GM19025 (cell line): ENCODE measurements around the gene UGT3A1.
"Not testable (repeated sequence)": the region's sequence is repeated elsewhere in the genome, so short reads cannot be mapped to it uniquely, and the experiment has no call there.

Source experiments
- ATAC-seq: cut with Tn5 transposase; IDR thresholded peaks from one replicate; pipeline ENCODE4 v1.9.1; 2021; ENCODE audit warnings: mild to moderate bottlenecking, low read depth, moderate library complexity; ENCODE audit not compliant: unreplicated experiment

Gene UGT3A1

DNA sequence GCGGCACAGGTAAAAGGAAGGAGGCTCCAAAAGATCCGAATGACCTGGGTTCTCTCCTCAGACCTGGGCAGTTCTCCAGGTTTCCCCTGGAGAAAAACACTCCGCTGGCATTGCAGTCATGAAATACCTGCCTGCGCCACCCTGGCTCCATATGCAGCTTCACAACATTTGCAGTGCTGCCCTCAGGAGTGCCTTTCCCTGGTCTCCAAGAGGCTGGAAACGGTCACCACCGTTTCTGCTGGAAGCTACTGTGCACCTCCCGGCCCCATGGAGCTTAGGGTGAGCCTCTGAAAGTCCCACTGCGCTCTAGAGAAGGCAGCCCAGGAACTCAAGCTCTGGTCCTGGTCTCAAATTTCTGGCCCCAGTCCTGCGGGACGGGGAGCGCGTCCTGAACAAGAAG lies 670 bp downstream of the UGT3A1 start:
- no peak for ATAC-seq

DNA sequence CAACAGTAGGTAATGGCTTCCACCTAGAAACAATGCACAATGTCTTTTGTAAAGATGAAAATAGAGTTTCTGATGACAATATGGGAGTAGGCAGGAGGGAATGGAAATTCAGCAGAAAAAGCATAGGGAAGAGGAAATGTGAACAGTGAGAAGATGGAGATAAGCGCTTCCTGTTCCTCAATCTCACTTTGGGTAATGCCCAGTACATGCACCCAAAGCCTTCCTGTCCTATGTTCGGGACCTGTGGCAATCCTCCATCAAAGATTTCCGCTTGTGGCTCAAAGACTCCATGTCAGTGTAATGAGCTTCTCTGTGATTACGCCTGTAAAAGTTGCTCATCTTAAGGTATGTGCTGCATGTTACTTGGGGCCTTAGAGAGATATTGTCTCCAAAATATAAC lies 2.7 kb downstream of the UGT3A1 start:
- ATAC-seq = no peak

DNA sequence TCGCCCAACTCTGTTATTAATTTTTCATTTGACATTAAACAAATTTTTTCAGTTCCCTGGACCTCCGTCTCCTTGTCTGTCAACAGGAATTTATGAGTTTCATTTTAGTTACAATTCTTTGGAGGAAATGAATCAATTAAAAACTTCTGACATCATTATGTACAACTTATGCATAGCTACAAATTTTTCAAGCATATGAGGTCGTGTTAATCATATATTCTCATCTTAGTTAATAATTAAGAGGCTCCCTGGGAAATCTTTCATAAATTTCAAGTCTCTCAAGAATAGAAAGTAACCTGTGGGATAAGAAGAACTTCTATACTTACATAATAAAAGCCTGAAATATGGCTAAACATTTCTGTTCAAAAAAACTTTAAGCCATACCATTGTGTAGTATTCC lies 3.4 kb downstream of the UGT3A1 start:
- ATAC-seq = no peak

DNA sequence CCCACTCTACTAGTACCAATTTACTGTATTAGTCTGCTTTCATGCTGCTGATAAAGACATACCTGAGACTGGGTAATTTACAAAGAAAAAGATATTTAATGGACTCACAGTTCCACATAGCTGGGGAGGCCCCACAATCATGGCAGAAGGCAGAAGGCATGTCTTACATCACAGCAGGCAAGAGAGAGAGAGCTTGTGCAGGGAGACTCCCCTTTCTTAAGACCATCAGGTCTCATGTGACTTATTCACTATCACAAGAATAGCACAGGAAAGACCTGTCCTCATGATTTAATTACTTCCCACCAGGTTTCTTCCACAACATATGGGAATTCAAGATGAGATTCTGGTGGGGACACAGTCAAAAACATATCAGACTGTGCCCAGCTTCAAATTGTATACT lies 11.5 kb downstream of the UGT3A1 start:
- ATAC-seq = no peak

DNA sequence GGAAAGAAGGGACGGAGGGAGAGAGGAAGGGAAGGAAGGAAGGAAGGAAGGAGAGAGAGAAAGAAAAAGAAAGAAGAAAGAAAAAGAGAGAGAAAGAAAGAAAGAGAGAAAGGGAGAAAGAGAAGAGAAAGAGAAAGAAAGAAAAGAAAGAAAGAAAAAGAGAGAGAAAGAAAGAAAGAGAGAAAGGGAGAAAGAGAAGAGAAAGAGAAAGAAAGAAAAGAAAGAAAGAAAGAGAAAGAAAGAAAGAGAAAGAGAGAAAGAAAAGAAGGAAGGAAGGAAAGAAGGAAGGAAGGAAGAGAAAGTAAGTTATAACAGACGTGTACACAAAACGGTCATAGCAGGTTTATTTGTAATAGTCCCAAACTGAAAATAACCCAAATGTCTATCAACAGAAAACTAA lies 14.3 kb downstream of the UGT3A1 start:
- not testable (repeated sequence) for ATAC-seq

DNA sequence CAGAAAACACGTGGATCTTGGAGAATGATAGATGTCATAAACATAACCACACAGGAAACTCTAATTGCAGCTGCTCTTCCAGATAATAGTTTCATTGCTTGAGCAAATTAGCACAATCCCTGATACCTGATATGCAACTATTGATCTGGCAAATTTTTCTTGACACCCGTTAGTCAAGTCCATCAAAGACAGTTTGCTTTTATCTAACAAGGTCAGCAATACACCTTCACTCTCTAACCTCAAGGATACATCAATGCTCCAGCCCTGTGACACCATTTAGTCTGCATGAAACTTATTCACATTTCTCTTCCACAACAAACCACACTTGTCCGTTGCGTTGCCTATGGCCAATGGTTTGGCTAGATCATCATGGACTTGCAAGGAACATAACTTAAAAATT lies 16.6 kb downstream of the UGT3A1 start:
- no peak for ATAC-seq

DNA sequence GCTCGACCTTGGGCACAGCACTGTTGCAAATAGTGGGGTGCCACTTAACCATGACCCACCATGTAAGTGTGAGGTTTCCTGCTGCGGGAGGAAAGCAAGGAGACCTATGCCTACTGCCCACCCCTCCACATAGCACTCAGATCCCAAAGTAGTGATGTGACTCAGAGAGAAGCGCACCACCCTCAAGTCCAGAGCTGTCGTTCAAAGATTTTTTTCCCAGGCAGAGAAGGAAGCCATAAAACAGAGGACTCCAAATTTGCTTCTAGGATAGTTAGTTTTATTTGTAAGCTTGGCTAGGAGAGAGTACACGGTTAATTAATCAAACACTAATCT lies 19.3 kb downstream of the UGT3A1 start:
- no peak for ATAC-seq

DNA sequence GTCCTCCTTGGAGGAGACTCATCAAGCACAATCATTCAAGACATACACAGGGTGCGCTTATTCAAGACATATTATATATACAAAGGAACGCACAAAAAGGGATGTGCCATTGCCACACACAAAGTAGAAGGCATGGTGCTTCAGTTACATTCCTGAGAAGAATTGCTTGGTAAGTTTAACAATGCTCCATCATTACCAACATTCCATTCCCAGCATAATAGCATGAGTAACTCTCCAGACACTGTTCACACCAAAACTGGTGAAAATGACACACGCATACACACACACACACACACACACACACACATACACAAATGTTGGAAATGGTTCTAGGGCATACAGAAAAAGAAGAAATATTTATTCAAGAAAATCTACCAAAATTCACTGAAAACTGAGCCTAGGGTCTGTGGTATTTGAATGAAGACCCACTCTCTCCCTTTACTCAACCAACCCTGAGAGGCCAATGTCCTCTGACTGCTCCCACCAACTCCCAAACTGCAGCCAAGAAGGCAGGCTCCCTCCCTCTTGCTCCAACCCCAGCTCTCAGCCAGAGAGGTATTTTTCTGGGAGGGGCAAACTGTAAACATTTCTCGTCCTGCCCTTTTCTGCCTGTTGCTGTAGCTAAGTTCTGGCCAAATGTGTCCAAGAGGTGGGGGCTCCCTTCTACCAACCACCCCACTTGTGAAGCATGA lies 19.9 kb downstream of the UGT3A1 start:
- no peak for ATAC-seq

DNA sequence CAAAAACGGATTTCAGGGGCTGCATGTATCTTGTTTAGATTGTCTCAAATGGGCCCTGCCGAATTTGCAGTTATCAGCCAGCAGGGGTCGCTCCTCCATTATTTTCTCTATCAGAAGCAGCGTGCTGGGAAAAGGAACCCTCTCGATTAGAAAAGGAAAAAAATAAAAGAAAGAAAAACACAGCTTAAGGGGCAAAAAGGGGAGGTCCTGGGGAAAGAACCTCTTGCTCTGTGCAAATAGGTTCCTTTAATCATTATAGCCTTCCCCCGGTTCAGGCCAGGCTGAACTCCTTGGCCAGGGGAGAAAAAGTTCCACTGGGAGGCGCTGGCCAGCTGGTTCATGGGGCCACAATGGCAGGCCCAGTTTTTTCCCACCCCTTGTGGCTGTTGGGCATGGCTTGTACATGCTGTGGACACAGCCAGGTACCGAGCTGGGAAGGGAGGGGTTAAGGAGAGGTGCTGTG lies 27.8 kb downstream of the UGT3A1 start:
- no peak for ATAC-seq

DNA sequence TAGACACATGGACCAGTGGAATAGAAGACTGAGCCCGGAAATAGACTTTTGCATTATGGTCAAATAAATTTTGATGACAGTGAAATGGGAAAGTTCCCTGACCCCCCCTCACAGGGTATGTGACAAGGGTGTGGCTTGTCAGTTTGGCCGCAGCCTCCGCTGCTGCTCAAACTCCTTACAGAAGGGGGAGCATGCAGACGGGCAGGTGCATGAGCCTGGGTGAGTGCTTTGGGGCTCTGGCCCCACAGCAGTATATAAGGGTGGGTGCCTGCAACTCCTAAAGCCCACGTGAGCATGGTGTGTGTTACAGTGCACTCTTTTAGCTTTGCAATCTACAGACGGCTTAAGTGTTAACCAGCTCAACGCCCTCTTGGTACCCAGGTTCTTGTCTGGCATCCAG lies 30.9 kb downstream of the UGT3A1 start:
- no peak for ATAC-seq

DNA sequence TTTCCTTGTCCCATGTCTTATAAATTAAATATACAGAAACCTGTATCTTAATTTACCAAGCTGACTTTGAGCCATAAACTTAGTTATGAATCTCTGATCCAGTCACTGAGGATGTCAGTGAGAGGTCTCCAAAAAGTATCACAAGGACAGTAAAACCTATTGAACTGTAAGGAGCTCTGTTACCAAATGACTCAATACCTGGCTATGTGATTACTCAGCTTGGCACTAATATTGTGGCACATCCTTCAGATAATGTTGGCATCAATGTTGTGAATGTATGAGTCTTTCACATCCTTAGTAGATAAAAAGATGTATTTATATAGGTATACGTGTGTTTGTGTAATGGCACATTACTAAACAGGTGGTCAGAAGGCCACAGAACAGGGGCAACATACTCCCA lies 34.8 kb downstream of the UGT3A1 start:
- no peak for ATAC-seq

DNA sequence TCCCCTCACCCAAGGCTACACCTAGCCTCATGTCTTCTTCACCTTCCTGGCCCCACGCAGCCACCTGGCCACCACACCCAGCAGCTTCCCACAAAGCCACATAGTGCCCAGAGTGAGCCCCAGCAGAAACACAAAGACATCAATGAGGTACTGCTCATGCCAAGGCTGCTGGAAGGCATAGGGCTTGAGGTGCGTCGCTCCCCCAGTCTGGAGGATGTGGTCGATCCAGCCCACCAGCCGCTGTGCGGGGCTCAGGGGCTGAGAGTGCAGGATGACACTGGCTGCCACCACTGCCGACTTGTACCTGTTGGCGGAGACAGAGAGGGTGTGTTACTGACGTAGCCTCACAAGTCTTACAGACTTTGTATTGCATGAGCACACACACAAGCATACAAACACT lies 37.0 kb downstream of the UGT3A1 start:
- ATAC-seq = no peak

DNA sequence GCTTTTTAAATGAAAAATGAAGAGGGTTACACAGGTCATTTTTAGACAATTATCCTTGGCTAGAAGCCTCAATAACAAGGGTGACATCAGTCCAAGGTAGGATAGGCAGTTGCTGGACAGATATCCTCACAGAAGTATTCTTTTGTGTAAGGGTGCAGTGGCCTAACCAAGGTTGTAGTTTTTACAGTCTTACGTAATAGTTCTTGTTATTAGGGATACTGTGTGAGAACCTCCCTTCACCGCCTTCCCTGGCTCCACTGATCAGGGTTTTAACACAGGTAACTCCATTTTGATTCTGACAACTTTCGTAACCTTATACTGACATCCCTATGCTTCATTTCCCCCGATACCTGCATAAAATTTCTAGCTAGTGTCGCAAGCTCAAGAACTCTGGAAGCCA lies 44.1 kb downstream of the UGT3A1 start:
- no peak for ATAC-seq

DNA sequence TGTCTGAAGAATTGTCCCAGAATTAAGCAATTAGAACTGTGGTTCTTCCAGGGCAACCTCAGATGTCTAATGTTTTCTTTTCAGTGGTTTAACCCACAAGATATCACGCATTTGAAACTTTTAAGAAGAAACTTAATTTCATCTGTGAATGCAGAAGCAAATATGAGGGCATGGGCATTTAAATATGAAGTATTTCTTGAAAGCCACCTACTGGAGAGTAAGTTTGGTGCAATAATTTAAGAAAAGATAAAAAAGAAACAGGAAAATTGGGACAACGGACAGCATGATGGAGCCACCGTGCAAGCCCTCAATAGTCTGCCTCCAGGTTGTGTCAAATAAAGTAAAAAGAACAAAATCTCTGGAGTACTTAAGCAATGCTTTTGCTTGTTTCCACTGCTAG lies 51.6 kb downstream of the UGT3A1 start:
- ATAC-seq = no peak

DNA sequence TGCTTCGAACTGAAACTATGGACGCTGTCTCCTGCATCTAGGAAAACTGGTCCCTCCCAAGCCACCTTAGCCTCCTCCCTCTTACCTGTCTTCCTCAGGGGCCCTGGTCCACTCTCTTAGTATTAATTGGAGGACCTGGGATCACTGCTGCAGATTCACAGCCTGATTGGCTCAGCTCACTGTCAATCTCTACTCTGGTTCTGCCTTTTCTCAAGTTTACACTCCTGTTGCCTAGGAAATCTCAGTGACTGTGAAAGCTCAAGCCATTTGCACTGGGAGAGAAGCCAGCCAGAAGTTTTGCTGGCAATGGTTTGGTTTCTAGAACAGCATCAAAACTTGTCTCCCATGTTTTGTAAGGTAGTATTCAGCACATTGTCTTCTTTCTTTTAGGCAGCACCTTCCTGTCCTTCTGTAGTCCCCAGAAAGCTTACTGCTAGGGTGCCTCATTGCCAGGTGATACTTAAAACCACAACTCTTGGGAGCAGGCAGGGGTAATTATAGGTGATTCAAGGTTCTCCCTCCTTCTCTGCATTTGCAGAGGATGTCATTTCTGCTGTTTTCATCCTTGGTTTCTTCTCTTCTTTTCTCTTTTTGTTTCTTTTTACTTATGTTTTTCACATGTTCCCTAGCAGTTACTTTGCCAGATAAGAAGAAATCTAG lies 52.5 kb downstream of the UGT3A1 start, which contains the start of gene CAPSL:
Gene CAPSL, minus strand, starts transcription at position 55 of the 660 bp plus-strand sequence. CDS start 17,502 bp downstream, outside the sequence.
- no peak for ATAC-seq

DNA sequence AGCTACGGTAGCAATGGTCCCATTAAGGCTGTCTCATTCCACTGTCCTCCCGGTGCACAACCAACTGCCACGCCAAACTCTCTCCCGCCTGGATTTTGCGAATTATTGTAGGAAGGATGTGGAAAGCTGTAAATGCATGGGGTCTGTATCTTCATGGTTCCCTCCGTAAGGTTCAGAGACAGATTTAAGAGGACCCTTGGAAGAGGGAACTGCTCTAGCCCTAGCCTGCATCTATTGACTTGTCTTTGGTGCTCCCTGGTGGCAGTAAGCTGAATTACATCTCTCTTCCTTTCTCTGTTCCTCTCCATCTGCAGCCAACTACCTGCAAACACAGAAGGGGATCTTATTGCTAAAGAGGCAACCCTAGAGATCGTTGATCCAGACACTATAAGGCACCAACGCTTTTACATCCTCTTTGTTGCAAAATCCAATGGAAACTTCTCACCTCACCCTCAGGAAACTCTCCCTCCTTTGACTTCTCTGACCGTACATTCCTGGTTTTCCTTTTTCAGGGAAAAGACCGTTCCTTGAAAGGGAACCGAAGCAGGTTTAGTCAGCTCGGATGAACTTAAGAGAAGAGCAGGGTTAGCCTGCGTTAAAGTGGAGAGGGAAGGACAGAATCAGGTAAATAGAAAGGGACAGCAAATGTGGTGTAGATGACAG lies 64.7 kb downstream of the UGT3A1 start:
- ATAC-seq = peak; percentile 65

DNA sequence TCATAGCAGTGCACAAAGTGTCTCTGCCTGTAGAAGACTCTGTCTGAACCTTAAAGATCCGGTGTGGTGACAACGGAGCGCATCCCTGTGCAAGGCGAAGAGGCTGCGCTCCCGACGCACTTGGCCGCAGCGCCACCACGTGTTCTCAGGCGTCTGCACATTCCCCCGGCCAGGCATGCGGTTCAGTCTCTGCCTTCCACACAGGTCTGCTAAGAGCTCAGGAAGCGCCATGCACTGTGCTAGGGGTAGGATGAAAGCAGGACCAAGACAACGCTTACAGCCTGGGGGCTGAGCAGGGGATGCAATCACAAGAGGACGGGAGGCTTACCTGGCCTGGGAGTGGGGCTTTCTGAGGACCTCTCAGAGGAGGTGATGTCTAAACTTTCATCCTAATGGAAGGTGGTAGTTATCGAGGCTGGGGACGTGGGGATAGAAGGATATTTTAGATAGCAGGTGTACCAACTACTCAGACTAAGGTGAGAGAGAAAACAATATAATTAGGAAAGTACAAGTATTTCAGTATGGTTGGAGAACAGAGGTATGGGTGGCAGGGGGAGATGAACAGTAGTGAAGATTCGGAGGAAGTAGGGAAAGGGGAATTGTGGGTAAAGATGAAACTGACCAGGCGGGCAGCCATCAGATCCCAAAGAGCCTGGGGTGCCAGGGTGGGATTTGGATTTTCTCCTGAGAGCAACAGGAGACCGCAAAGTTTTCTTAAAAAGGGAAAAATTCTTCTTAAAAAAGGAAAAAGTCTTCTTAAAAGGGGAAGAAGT lies 66.1 kb downstream of the UGT3A1 start:
- peak; percentile 65 for ATAC-seq

DNA sequence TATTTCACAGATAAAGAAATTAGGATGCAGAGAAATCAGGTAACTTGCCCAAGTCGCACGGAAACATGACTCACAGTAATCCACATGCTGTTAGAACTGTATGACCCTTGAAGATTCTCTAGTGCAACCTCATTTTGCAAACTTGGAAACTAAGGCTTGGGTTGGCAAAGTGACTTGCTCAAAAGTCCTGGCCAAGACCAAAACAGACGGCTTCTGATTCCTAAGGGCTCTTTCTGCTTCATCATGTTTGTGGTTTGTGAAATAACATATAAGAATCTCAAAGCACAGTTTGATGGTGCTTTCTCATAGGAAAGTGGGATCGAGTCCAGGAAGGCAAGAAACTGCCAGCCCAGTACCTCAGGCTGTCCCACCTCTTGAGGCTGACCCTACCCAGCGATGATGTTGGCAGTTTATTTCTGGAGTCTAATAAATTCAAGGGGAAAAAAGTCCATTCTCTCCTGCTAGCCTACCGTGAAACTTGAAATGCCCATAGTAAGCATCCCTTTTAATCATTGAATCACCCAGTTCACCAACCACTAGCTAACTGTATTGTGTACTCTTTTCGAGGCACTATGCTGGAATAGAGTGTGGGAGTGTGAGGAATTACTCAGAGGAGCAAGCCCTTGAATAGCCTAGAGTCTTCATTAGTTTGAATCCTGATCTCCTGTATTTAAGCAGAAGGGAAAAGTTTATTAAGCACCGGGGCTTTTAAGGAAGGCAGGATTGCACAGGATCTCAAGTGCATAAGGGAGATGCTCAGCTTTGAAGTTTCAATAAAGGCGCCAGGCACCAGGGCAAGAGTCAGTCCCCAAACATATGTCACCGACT lies 66.9 kb downstream of the UGT3A1 start:
- no peak for ATAC-seq

DNA sequence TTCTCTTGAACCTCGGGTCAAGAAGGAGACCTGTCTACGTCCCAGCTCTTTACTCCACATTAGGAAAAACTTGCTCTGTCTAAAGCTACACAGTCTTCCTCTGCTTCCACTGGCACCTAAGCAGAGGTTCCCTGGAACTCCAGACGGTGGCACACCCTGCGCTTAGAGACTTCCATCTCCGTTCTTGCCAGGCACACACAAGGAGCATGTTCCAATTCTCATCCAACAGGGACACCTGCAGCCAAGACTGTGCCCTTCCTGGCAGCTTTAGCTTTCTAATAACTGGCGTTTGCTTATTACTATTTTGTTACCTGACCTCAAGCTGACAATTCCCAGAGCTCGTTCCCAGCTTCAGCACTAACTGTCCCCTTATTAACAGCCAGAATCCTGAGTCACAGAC lies 68.7 kb downstream of the UGT3A1 start:
- no peak for ATAC-seq

DNA sequence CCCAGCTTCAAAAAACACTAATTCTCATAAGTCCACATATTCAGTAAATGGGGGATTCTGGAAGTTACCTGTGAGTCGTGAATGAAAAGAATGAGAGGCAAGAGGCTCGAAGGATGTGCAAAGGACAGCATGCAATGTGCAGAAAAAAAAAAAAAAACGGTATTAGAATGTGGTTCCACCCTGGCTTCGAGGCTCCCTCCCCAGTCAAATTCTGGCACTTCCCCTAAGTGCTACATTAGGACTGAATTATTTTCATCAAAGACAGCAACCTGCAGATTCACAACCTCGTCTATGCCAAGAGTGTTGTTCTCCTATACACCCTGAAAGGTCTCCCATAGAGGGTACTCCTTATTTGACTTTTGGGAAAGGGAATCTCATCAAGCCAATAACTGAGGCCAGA lies 69.3 kb downstream of the UGT3A1 start:
- ATAC-seq = no peak
